ENCODE data around the gene ADCY1.
A peak's percentile ranks its signal among the peaks of the same experiment; 100 is the strongest.
"Not testable (repeated sequence)": the region's sequence is repeated elsewhere in the genome, so short reads cannot be mapped to it uniquely, and the experiment has no call there.

ADCY1 gene
- 0 to 7.9 (median 0.23) reads per million in 9 experiments for total RNA-seq

- Mint-ChIP-seq H3K4me3 (peak within 1 kb of the TSS in 1 of 2 donors; percentile 36), H3K27ac (no peak within 1 kb of the TSS), H3K36me3 (ENCODE audit: insufficient read depth) (peaks cover 4% of the 10 kb centered on the region), H3K27me3 (peaks cover 40 to 75% of the 10 kb centered on the region in 2 donors), H3K9me3 (no peaks in the 10 kb centered on the region), H3K4me1 (ENCODE audit: low read depth in 2 of 2) (peaks cover 0 to 4% of the 10 kb centered on the region in 2 donors)
- DNase-seq (no peak), ATAC-seq (replicated peaks) (no peak)
Observed at GRCh38 chr7:45573661-45574415, at the start of gene ADCY1. Gene ADCY1, plus strand, starts transcription at chr7:45574368. Its CDS starts 176 bp downstream, at chr7:45574544.

- H3K4me3 Mint-ChIP-seq, result no peak overlapping the region
- H3K27me3 Mint-ChIP-seq, result peaks cover 16 to 20% of the 10 kb centered on the region in 2 donors
- H3K36me3 Mint-ChIP-seq (ENCODE audit: insufficient read depth), result no peaks in the 10 kb centered on the region
- H3K27ac Mint-ChIP-seq, result no peak overlapping the region
- H3K4me1 Mint-ChIP-seq (ENCODE audit: low read depth in 2 of 2), result peaks cover 0 to 3% of the 10 kb centered on the region in 2 donors
- ATAC-seq (replicated peaks), result no peak
- peaks cover 0 to 5% of the 10 kb centered on the region in 2 donors for H3K9me3 Mint-ChIP-seq
- no peak for DNase-seq
Observed at GRCh38 chr7:45524445-45524844, 49.7 kb upstream of the ADCY1 start.

- DNase-seq (no peak), ATAC-seq (replicated peaks) (no peak)
- H3K27me3 Mint-ChIP-seq, result peaks cover 17 to 20% of the 10 kb centered on the region in 2 donors
- no peak overlapping the region for H3K4me3 Mint-ChIP-seq
- H3K36me3 Mint-ChIP-seq (ENCODE audit: insufficient read depth), result no peaks in the 10 kb centered on the region
- H3K27ac Mint-ChIP-seq, result no peak overlapping the region
- H3K9me3 Mint-ChIP-seq, result peaks cover 0 to 5% of the 10 kb centered on the region in 2 donors
- peaks cover 0 to 3% of the 10 kb centered on the region in 2 donors for H3K4me1 Mint-ChIP-seq (ENCODE audit: low read depth in 2 of 2)
Observed at GRCh38 chr7:45525057-45525456, 49.1 kb upstream of the ADCY1 start.

- H3K4me1 Mint-ChIP-seq (ENCODE audit: low read depth in 2 of 2), result no peaks in the 10 kb centered on the region
- no peak overlapping the region for H3K4me3 Mint-ChIP-seq
- no peak overlapping the region for H3K27ac Mint-ChIP-seq
- peaks cover 0 to 11% of the 10 kb centered on the region in 2 donors for H3K9me3 Mint-ChIP-seq
- H3K36me3 Mint-ChIP-seq (ENCODE audit: insufficient read depth), result no peaks in the 10 kb centered on the region
- no peak for ATAC-seq (replicated peaks)
- no peaks in the 10 kb centered on the region for H3K27me3 Mint-ChIP-seq
- DNase-seq, result no peak
Observed at GRCh38 chr7:45543473-45543872, 30.7 kb upstream of the ADCY1 start.

- H3K9me3 Mint-ChIP-seq; H3K27ac Mint-ChIP-seq; H3K4me1 Mint-ChIP-seq (ENCODE audit: low read depth in 2 of 2); H3K4me3 Mint-ChIP-seq; DNase-seq; H3K36me3 Mint-ChIP-seq (ENCODE audit: insufficient read depth); ATAC-seq (replicated peaks); H3K27me3 Mint-ChIP-seq: not testable (repeated sequence)
Observed at GRCh38 chr7:45545105-45545710, 29.0 kb upstream of the ADCY1 start.

GRCh38 chr7:45548917-45549316, 25.3 kb upstream of the ADCY1 start:
- not testable (repeated sequence) for H3K36me3 Mint-ChIP-seq (ENCODE audit: insufficient read depth); ATAC-seq (replicated peaks); DNase-seq; H3K27ac Mint-ChIP-seq; H3K4me3 Mint-ChIP-seq; H3K9me3 Mint-ChIP-seq; H3K27me3 Mint-ChIP-seq; H3K4me1 Mint-ChIP-seq (ENCODE audit: low read depth in 2 of 2)

GRCh38 chr7:45563401-45563800, 10.8 kb upstream of the ADCY1 start:
- H3K4me1 Mint-ChIP-seq (ENCODE audit: low read depth in 2 of 2), result no peaks in the 10 kb centered on the region
- no peak for ATAC-seq (replicated peaks)
- no peak for DNase-seq
- H3K27me3 Mint-ChIP-seq, result peaks cover 20 to 69% of the 10 kb centered on the region in 2 donors
- H3K9me3 Mint-ChIP-seq, result peaks cover 2 to 9% of the 10 kb centered on the region in 2 donors
- no peak overlapping the region for H3K27ac Mint-ChIP-seq
- H3K36me3 Mint-ChIP-seq (ENCODE audit: insufficient read depth), result no peaks in the 10 kb centered on the region
- no peak overlapping the region for H3K4me3 Mint-ChIP-seq

- no peak for ATAC-seq (replicated peaks)
- H3K9me3 Mint-ChIP-seq, result peaks cover 2 to 9% of the 10 kb centered on the region in 2 donors
- H3K27ac Mint-ChIP-seq, result no peak overlapping the region
- H3K36me3 Mint-ChIP-seq (ENCODE audit: insufficient read depth), result no peaks in the 10 kb centered on the region
- DNase-seq, result no peak
- no peak overlapping the region for H3K4me3 Mint-ChIP-seq
- H3K4me1 Mint-ChIP-seq (ENCODE audit: low read depth in 2 of 2), result no peaks in the 10 kb centered on the region
- H3K27me3 Mint-ChIP-seq, result peaks cover 19 to 72% of the 10 kb centered on the region in 2 donors
Observed at GRCh38 chr7:45563941-45564461, 10.2 kb upstream of the ADCY1 start.

GRCh38 chr7:45564485-45564884, 9.7 kb upstream of the ADCY1 start:
- Mint-ChIP-seq H3K27ac (no peak overlapping the region), H3K4me1 (ENCODE audit: low read depth in 2 of 2) (no peaks in the 10 kb centered on the region), H3K36me3 (ENCODE audit: insufficient read depth) (no peaks in the 10 kb centered on the region), H3K27me3 (peaks cover 19 to 70% of the 10 kb centered on the region in 2 donors), H3K4me3 (no peak overlapping the region), H3K9me3 (peaks cover 2 to 9% of the 10 kb centered on the region in 2 donors)
- ATAC-seq (replicated peaks), result no peak
- DNase-seq, result no peak

- no peak overlapping the region for H3K4me3 Mint-ChIP-seq
- no peaks in the 10 kb centered on the region for H3K36me3 Mint-ChIP-seq (ENCODE audit: insufficient read depth)
- H3K9me3 Mint-ChIP-seq, result peaks cover 1 to 4% of the 10 kb centered on the region in 2 donors
- no peak overlapping the region for H3K27ac Mint-ChIP-seq
- no peaks in the 10 kb centered on the region for H3K4me1 Mint-ChIP-seq (ENCODE audit: low read depth in 2 of 2)
- DNase-seq (no peak), ATAC-seq (replicated peaks) (no peak)
- peaks cover 17 to 68% of the 10 kb centered on the region in 2 donors for H3K27me3 Mint-ChIP-seq
Observed at GRCh38 chr7:45564886-45565455, 9.2 kb upstream of the ADCY1 start.

GRCh38 chr7:45566386-45566785, 7.8 kb upstream of the ADCY1 start:
- ATAC-seq (replicated peaks) (no peak), DNase-seq (no peak)
- Mint-ChIP-seq H3K9me3 (no peaks in the 10 kb centered on the region), H3K27ac (no peak overlapping the region), H3K4me1 (ENCODE audit: low read depth in 2 of 2) (no peaks in the 10 kb centered on the region), H3K4me3 (no peak overlapping the region), H3K27me3 (peaks cover 21 to 77% of the 10 kb centered on the region in 2 donors), H3K36me3 (ENCODE audit: insufficient read depth) (no peaks in the 10 kb centered on the region)

- Mint-ChIP-seq H3K4me1 (ENCODE audit: low read depth in 2 of 2) (no peaks in the 10 kb centered on the region), H3K36me3 (ENCODE audit: insufficient read depth) (no peaks in the 10 kb centered on the region), H3K9me3 (no peaks in the 10 kb centered on the region), H3K4me3 (no peak overlapping the region), H3K27me3 (peaks cover 22 to 83% of the 10 kb centered on the region in 2 donors), H3K27ac (no peak overlapping the region)
- no peak for ATAC-seq (replicated peaks)
- no peak for DNase-seq
Observed at GRCh38 chr7:45566961-45567360, 7.2 kb upstream of the ADCY1 start.

- H3K4me3 Mint-ChIP-seq, result no peak overlapping the region
- ATAC-seq (replicated peaks) (no peak), DNase-seq (no peak)
- H3K36me3 Mint-ChIP-seq (ENCODE audit: insufficient read depth), result no peaks in the 10 kb centered on the region
- no peaks in the 10 kb centered on the region for H3K9me3 Mint-ChIP-seq
- no peaks in the 10 kb centered on the region for H3K4me1 Mint-ChIP-seq (ENCODE audit: low read depth in 2 of 2)
- H3K27ac Mint-ChIP-seq, result no peak overlapping the region
- peaks cover 26 to 86% of the 10 kb centered on the region in 2 donors for H3K27me3 Mint-ChIP-seq
Observed at GRCh38 chr7:45567713-45568112, 6.5 kb upstream of the ADCY1 start.
